Gastrocnemius medialis (tissue), 4 donors: ENCODE measurements around the gene MRPL43.

Experiments used
- POLR2A ChIP-seq, 2 donors: fragments of 450-650 bp; IDR thresholded peaks; one replicate each; pipeline ENCODE4 v1.6.1; 2017; ENCODE audit warnings: antibody characterized with exemption in 2 of 2, mild to moderate bottlenecking in 2 of 2, moderate library complexity in 2 of 2
- TF ChIP-seq, protein P1 (sequence below), 5 experiments: fragments of 450-650 bp in 3 of 5; fragments of 200-600 bp in 2 of 5; sonication (generic) in 2 of 5; IDR thresholded peaks in 4 of 5; conservative IDR thresholded peaks in 1 of 5; 1 replicate in 4 of 5; 2 replicates in 1 of 5; pipeline ENCODE4 v1.5.1; 2016 to 2019; ENCODE audit warnings: antibody characterized with exemption in 5 of 5, mild to moderate bottlenecking in 3 of 5, moderate library complexity in 3 of 5

DNA sequence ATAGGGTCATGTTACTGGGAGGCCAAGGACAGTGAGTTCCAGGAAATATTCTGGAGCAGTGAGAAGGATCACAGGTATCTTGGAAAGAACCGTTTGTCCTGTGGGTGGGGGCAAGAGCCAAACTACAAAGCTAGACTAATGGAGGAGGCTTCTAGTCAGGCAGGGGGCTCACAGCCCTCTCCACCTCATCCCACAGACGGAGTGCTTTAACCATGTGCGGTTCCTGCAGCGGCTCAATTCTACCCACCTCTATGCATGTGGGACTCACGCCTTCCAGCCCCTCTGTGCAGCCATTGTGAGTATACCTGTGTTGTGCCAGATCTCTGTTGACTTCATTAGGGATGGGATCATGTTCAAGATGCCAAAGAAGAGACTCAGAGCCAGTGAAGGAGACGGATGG lies 9.9 kb downstream of the MRPL43 start:
- TF ChIP-seq, protein P1, sequence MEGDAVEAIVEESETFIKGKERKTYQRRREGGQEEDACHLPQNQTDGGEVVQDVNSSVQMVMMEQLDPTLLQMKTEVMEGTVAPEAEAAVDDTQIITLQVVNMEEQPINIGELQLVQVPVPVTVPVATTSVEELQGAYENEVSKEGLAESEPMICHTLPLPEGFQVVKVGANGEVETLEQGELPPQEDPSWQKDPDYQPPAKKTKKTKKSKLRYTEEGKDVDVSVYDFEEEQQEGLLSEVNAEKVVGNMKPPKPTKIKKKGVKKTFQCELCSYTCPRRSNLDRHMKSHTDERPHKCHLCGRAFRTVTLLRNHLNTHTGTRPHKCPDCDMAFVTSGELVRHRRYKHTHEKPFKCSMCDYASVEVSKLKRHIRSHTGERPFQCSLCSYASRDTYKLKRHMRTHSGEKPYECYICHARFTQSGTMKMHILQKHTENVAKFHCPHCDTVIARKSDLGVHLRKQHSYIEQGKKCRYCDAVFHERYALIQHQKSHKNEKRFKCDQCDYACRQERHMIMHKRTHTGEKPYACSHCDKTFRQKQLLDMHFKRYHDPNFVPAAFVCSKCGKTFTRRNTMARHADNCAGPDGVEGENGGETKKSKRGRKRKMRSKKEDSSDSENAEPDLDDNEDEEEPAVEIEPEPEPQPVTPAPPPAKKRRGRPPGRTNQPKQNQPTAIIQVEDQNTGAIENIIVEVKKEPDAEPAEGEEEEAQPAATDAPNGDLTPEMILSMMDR (IDR thresholded peaks at IDR 0.05 in 4 of 5, conservative IDR thresholded peaks at IDR 0.05 in 1 of 5): no peak
- no peak for TF ChIP-seq POLR2A (IDR thresholded peaks at IDR 0.05)
